Fibroblast of skin of left biceps (primary cell): ENCODE results near the gene EML2.

ENCODE experiments used
- DNase-seq, 2 experiments: peaks; one replicate each; pipeline ENCODE4 v3.0.0-alpha.2; 2013; ENCODE audit warnings: low read depth in 2 of 2

The EML2 gene

DNA sequence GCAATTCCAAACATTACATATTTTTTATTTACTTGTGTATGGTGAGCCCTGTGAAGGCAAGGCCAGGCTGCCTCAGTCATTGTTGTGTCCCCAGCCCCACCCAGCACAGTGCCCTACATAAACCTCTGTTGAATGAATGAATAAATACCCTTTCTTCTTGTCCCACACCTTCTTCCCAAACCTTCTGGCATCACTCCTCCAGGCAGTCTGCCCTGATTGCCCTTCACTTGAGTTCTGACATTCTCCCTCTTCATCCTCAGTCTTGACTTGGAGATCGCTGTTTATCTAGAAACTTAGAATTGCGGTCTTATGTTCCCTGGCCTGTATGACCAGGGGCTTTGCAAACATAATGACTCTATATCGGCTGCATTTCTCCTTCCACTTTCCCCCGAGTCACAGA, 49.4 kb downstream of the EML2 start:
- no peak for DNase-seq

DNA sequence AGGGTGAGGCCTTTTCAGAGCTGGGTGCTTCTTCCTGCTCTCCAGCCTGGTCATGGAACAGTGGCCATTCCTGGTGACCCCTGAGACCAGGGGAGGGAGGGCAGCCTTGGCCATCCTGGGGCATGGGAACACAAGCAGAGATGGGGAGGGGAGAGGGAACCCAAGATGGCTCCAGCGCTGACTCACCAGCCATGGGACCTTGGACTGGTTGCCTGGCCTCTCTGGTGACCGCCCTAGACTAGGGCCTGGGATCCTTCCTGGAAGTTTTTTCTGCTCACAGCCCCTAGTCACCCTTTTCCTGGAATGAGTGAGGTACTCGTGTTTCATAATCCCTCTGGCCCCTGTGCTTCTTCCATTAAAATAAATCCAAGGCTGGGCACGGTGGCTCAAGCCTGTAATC, 51.3 kb downstream of the EML2 start:
- no peak for DNase-seq

DNA sequence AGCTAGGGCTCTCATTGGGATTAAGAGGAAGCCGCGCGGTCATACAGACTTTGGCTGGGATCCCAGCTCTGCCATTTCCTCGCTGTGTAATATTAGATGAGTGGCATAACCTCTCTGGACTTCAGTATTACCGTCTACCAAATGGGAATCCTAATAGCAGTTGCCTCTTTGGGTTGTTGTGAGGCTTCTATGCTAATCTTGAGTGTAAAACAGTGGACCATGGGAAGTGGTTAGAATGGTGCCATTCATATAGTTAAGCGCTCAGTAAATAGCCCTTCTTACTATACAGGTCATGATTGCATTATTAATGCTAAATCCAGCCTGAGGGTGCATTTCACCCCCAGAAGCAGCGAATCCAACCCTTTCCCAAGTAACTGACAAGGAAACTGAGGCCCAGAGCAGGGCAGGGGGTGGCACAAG, 54.0 kb downstream of the EML2 start:
- DNase-seq = no peak

DNA sequence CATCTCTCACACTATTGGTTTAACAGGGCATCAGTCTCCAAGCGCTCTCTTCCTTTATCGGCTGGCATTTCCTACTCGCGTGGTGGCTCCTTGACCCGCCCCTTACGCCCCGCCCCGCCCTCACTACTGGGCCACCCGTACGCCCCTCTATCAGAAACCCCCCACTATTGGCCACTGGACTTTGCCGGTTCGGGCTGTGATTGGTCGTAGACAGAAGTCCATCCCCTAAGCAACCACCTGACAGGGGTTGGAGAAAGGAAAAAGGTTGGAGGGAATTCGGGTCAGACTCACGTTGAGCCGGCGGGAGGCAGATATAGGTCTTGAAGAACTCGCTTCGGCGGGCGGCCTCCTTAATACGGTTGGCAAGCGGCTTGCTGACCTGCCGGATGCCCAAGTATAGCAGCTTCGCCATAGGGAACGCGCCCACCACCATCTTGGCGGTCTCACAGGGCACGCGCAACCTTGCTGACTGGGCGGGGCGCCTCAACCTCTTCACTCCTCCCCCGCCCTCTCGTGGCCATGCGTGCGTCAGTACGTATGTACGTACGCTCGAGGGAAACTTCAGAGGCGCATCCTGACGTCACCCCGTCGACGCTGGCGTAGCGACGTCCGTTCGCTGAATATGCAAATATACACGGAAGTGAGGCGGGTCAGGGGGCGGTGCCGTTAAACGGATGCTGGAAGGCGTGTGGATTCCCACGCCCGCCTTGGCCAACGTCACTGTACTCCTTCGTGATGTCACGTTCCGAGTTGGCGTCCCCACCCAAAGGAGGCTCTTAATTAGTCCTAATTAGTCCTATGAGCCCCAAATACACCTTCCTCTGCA, 54.7 kb downstream of the EML2 start, which contains the start of gene OPA3:
TSS of gene OPA3 (minus strand) at position 471 of the 826 bp plus-strand sequence. CDS start at position 433, 38 bp downstream.
- DNase-seq = peak; percentile 99 to 100

DNA sequence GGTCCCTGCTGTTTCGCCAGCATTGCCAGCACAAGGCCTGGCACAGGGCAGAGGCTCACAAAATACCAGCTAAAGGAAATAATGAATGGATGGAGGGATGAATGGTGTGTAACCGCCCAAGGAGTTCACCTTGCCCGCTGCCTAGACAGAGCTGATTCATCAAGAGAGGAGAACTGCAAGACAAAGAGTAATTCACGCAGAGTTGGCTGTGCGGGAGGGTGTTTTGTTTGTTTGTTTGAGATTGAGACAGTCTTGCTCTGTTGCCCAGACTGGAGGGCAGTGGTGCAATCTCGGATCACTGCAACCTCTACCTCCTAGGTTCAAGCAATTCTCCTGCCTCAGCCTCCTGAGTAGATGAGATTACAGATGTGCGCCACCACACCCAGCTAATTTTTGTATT, 57.6 kb downstream of the EML2 start:
- no peak for DNase-seq

DNA sequence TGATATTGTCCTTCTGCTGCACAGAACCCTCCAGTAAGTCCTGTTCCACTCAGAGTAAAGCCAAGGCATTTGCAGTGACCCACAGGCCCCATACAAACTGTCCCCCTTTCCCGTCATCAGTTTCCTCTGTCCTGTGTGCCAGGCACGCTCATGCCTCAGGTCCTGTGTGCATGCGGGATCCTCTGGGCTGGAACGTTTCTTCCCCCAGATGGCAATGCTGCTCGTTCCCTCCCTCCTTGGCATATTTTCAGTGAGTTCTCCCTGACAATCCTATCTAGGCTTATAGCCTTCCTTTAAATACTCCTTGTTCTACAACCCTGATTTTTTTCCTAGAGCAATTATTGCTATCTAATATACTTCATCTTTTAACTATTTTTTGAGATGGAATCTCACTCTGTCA, 60.3 kb downstream of the EML2 start:
- no peak for DNase-seq

DNA sequence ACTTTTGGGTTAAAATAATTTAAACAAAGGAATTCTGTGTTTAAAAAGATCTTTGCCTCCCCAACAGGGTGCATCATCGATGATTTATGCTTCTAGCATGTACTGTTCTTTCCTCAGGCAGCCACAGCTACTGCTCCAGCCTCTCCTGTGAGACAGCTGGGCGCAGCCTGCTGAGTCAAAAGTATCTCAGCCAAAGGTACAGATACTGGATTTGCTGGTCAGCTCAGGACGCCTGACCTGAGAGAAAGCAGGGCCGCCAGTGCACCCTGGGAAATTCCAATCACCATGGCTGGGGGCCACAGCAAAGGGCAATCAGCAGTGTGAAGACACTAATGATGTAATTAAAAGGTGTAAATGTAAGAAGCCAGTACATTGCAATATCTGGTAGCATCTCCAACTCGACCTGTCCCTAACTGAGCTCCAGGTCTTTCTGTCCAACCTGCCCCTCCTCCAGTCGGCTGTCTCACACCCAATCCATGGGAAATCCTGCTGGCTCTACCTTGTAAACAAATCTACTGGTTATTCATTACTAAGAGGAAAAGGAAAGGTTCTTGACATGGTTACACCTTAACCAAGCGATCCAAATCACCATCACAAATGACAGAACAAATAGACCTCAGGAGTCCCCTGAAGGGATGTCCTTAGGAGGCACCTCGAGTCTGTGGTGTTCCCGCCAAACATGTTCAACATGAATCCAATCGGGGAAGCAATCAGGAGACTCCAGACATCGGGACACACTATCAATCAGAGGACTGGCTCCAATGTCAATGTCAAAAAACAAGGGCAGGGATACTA, 61.9 kb downstream of the EML2 start:
- DNase-seq = peak; percentile 45 to 47

DNA sequence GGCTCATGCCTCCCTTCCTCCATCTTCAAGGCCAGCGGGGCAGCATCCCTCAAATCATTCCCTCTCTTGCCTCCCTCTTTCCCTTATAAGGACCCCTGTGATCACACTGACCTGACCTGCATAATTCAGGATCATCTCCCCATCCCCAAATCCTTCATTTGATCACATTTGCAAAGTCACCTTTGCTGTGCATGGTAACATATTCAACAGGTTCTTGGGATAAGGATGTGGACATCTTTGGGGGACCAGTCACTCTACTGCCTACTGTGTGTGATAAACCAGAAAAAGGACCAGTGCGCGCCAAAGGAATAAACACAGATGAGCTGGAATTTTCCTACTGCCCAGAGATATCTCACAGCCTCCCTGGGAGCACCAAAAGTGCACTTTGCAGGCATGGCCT, 62.5 kb downstream of the EML2 start:
- DNase-seq = no peak

DNA sequence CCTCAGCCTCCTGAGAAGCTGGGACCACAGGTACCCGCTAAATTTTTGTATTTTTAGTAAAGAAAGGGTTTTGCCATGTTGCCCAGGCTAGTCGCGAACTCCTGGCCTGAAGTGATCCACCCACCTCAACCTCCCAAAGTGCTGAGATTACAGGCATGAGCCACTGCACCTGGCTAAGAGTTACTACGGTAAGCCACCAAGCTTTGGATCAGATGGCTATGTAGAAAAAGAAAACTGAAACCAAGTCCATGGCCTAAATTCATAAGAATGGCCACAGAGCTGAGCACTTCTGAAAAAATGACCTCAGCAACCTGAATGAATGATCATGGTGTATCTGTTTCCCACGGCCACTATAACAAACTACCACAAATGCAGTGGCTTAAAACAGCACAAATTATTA, 64.0 kb downstream of the EML2 start:
- DNase-seq = no peak

DNA sequence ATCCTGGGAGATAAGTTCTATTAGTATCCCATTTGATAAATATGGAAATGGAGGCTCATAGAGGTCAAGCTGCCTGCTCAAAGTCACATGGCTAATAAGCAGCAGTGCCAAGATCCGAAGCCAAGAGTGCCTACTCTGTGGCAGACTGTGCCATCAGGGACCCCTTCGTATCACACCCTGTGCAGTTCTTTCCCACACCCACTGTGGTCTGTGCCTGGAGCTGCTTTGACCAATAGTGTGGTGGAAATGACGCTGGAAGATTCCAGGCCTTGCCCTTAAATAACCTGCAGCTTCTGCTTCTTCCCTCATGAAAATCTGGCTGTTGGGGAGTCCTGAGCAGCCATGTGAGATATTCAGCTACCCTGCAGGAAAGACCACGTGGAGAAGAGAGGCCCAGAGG, 64.7 kb downstream of the EML2 start:
- DNase-seq = no peak

DNA sequence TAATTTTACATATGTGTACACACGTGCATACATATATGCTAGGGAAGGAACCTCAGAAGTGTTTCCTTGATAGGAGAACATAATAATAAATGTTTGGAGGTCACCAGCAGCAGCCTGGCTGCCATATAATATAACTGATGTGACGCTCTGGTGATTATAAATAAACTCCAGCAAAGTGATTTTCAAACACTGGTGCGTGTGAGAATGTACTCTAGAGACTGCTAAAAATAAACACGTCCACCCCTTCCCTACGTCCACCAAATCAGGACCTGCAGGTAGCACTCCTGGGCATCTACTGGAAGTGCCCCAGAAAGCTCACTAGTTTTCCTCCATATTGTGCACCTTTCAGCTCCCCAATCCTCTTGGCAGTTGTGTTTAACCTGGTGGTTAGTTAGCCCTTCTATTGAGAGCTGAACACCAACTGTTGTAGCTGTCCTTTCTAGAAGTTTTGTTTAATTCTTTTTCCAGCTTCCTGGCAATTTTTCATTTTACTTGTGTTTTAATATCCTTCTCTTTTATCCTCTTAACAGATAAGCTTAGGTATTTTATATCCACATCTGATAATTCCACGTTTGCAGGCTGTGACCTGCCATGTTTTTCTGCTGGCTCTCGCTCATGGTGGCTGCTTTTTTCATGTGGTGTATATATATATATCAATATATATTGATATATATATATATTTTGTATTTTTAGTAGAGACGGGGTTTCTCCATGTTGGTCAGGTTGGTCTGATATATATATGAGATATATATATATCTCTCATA, 67.6 kb downstream of the EML2 start:
- DNase-seq = no peak

DNA sequence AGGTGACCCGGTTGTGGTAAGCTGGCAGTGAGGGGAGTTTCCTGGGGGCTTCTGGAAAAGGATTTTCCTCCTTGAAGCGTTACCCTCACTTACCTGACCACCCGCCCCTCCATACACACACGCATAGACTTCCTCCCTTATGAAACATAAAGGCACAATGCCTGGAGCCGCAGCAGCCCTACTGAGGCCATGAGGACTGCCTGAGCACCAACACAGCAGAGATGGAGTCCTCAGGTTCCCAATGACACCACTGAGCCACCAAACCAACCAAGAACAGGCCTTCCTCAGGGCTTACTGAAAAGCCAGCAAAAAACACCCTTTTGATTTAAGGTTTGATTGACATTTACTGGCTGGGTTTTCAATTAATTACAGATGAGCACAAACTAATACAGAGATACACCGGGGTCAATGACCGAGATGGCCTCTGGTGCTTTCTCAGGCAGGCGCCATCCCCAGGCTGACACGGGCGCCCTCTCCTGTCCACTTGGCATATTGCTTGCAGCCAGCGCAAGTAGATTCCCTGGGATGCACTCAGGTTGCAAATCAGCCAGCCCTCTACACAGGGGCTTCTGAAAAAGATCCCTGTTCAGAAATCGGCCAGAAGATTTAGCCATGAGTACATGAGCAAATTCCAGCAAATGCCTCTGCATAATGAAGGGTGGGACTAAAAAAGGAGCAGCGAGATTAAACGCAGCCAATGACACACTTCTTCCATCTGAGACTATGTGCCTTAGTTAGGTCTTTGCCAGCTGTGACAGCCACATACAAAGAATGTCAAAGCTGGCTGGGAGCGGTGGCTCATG, 69.4 kb downstream of the EML2 start:
- DNase-seq = no peak

DNA sequence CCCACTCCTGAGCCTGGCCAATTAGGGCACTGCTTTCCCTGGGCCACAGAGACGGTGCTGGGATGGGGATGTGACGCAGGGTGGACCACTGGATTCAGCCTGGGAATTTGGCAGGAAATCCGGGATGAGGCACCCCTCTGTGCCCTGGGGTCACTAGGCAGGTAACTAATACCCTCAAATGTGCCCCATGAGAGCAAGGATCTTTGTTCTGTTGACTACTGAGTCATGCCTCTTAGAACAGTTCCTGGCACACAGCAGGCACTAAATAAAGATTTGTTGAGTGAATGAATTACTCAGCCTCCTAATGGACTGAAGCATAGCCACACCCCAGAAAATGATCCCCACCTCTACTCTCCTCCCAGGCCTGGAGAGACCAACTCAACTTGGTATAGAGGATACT, 70.5 kb downstream of the EML2 start:
- DNase-seq = peak in 1 of 2 experiments; percentile 18

DNA sequence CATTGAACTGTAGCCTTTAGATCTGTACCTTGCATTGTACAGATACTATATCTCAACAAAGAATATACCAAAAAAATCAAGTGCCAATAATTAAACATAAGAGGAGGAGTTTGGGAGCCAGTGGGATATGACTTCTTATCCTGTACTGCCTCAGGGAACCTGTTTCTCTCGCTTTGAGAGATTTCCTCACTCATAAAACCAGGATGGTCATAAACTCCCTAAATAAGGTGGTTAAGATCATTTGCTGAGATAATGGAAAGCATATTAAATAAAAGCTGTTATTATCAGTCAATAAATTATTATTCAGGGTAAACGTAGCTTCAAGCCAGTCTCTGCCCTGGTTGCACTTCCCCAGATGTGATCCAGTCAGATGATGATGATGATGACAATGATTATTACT, 71.6 kb downstream of the EML2 start:
- no peak for DNase-seq

DNA sequence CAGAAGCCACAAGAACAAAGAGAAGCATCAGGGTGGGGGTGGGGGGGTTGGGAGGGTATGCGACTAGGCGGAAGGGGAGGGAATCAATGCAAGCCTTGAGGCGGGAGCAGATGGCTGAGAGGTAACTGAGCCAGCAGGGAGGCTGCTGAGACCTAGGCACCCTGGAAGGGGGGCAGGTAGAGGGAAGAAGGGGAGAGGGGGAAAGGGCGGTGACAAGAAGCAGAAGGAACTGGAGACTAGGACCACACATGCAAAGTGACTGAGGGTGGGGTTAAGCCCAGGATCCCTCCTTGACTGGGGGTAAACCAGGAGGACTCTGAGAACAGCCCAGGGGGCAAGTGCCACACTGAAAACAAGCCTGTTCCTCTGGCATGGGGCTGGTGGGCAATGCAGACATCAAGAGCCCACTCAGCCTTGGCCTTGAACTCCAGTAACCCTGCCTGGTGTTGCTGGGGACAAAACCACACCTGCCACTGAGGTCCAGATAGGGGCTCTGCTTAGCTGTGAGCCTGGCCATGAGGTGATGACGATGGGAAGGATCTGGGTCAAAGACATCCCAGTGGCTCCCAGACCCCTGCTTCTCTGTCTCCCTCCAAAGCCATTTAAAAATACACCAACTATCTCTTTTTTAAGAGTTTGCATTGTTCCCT, 74.9 kb downstream of the EML2 start:
- DNase-seq = no peak

DNA sequence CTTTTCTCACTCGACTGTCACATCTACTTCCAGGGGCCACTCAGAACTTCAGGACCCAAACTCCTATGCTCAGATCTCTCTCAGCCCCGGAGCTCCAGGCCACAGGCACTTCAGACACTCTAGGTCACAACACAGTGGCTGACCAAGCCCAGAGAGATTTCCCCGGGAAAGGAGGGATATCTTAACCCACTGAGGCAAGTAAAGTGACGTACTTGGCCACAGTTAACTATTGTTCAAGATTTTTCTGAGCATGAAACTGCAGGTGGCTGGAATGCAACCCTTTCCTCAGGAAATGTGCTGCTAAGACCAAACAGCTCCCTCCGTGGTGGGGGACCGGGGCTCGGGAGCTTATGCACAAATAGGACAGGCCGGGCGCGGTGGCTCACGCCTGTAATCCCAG, 78.5 kb downstream of the EML2 start:
- no peak for DNase-seq

DNA sequence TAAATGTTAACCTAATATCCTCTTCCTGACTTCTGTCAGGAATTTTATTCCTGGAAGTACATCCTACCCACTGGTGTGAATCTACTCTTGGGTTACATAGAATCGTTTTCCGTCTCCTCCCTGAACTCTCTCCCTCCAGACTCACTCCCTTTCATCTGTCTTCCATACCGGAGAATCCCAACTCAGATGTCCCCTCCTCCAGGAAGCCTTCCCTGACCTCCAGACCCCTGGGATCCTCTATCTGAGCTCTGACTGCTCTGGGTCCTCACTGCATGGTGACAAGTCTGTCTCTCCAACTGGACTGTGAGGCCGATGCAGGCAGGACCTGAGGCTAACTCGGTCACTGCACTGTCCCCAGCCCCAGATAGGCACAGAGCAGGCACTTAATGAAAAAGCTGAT, 79.2 kb downstream of the EML2 start:
- DNase-seq = no peak
